ENCODE data around the gene SNX8. TPM values are rescaled to one million over a fixed set of nuclear protein-coding genes. Genes with fewer than 3 reads are reported as not detected.

SNX8 gene
- total and polyA plus RNA-seq, 9 of the 15 experiments (the other 6 are each of a cell fraction or from before 2014, with no cell fraction given) = 2.7 to 51.6 (median 16.9) TPM

DNA sequence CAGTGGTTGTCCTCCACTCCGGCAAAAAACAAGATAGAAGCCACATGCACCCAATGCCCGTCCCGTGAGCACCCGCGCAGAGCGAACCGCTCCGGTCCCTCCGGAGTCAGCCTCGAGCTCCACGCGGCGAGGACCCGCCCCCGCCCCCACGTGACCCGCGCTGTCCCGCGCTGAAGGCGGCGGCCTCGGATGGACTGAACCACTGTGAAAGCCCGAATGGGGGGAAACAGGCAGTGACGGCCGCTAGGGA, 39.6 kb upstream of the SNX8 start (continued):
- TF ChIP-seq, protein P1, sequence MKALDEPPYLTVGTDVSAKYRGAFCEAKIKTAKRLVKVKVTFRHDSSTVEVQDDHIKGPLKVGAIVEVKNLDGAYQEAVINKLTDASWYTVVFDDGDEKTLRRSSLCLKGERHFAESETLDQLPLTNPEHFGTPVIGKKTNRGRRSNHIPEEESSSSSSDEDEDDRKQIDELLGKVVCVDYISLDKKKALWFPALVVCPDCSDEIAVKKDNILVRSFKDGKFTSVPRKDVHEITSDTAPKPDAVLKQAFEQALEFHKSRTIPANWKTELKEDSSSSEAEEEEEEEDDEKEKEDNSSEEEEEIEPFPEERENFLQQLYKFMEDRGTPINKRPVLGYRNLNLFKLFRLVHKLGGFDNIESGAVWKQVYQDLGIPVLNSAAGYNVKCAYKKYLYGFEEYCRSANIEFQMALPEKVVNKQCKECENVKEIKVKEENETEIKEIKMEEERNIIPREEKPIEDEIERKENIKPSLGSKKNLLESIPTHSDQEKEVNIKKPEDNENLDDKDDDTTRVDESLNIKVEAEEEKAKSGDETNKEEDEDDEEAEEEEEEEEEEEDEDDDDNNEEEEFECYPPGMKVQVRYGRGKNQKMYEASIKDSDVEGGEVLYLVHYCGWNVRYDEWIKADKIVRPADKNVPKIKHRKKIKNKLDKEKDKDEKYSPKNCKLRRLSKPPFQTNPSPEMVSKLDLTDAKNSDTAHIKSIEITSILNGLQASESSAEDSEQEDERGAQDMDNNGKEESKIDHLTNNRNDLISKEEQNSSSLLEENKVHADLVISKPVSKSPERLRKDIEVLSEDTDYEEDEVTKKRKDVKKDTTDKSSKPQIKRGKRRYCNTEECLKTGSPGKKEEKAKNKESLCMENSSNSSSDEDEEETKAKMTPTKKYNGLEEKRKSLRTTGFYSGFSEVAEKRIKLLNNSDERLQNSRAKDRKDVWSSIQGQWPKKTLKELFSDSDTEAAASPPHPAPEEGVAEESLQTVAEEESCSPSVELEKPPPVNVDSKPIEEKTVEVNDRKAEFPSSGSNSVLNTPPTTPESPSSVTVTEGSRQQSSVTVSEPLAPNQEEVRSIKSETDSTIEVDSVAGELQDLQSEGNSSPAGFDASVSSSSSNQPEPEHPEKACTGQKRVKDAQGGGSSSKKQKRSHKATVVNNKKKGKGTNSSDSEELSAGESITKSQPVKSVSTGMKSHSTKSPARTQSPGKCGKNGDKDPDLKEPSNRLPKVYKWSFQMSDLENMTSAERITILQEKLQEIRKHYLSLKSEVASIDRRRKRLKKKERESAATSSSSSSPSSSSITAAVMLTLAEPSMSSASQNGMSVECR (CRISPR knock-in tag; IDR thresholded peaks at IDR 0.05) = peak; percentile 68; the same call in 1 of the 2 replicates
- TF ChIP-seq HNRNPUL1 (IDR thresholded peaks at IDR 0.05; ENCODE audit: low read length) = no peak
- TF ChIP-seq RBM15 (IDR thresholded peaks at IDR 0.05; ENCODE audit: insufficient read depth, low read length) = no peak
- TF ChIP-seq, protein P2, sequence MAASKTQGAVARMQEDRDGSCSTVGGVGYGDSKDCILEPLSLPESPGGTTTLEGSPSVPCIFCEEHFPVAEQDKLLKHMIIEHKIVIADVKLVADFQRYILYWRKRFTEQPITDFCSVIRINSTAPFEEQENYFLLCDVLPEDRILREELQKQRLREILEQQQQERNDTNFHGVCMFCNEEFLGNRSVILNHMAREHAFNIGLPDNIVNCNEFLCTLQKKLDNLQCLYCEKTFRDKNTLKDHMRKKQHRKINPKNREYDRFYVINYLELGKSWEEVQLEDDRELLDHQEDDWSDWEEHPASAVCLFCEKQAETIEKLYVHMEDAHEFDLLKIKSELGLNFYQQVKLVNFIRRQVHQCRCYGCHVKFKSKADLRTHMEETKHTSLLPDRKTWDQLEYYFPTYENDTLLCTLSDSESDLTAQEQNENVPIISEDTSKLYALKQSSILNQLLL (CRISPR knock-in tag; IDR thresholded peaks at IDR 0.05; ENCODE audit: borderline replicate concordance) = no peak
- TF ChIP-seq RBM34 (IDR thresholded peaks at IDR 0.05; ENCODE audit: borderline replicate concordance, insufficient read depth, low read length) = no peak
- TF ChIP-seq, protein P3, sequence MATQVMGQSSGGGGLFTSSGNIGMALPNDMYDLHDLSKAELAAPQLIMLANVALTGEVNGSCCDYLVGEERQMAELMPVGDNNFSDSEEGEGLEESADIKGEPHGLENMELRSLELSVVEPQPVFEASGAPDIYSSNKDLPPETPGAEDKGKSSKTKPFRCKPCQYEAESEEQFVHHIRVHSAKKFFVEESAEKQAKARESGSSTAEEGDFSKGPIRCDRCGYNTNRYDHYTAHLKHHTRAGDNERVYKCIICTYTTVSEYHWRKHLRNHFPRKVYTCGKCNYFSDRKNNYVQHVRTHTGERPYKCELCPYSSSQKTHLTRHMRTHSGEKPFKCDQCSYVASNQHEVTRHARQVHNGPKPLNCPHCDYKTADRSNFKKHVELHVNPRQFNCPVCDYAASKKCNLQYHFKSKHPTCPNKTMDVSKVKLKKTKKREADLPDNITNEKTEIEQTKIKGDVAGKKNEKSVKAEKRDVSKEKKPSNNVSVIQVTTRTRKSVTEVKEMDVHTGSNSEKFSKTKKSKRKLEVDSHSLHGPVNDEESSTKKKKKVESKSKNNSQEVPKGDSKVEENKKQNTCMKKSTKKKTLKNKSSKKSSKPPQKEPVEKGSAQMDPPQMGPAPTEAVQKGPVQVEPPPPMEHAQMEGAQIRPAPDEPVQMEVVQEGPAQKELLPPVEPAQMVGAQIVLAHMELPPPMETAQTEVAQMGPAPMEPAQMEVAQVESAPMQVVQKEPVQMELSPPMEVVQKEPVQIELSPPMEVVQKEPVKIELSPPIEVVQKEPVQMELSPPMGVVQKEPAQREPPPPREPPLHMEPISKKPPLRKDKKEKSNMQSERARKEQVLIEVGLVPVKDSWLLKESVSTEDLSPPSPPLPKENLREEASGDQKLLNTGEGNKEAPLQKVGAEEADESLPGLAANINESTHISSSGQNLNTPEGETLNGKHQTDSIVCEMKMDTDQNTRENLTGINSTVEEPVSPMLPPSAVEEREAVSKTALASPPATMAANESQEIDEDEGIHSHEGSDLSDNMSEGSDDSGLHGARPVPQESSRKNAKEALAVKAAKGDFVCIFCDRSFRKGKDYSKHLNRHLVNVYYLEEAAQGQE (IDR thresholded peaks at IDR 0.05; ENCODE audit: borderline replicate concordance) = peak; percentile 91
- TF ChIP-seq, protein P3 (CRISPR knock-in tag; IDR thresholded peaks at IDR 0.05; ENCODE audit: low read depth) = no peak; the same call in 1 of the 2 replicates
- no peak for TF ChIP-seq EZH2 (IDR thresholded peaks at IDR 0.05; ENCODE audit: borderline replicate concordance, low read depth, low read length)
- TF ChIP-seq, protein P4, sequence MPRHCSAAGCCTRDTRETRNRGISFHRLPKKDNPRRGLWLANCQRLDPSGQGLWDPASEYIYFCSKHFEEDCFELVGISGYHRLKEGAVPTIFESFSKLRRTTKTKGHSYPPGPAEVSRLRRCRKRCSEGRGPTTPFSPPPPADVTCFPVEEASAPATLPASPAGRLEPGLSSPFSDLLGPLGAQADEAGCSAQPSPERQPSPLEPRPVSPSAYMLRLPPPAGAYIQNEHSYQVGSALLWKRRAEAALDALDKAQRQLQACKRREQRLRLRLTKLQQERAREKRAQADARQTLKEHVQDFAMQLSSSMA (CRISPR knock-in tag; IDR thresholded peaks at IDR 0.05) = peak; percentile 23; the same call in 1 of the 2 replicates
- TF ChIP-seq CEBPG (CRISPR knock-in tag; IDR thresholded peaks at IDR 0.05) = peak; percentile 47; the same call in 1 of the 2 replicates
- no peak for TF ChIP-seq CEBPG (tag; conservative IDR thresholded peaks at IDR 0.05 in 1 of 2, IDR thresholded peaks at IDR 0.05 in 1 of 2)
- TF ChIP-seq PTTG1 (tag; IDR thresholded peaks at IDR 0.05; ENCODE audit: low read depth) = no peak
- TF ChIP-seq TAF7 (tag; IDR thresholded peaks at IDR 0.05) = no peak
- TF ChIP-seq SNIP1 (IDR thresholded peaks at IDR 0.05; ENCODE audit: low read depth) = no peak
- TF ChIP-seq CAMTA2 (CRISPR knock-in tag; conservative IDR thresholded peaks at IDR 0.05) = no peak

Data from K562 (cell line).